Thoracic aorta (tissue), 2 donors: ENCODE results near the gene UROS. TPM values are rescaled to one million over a fixed set of nuclear protein-coding genes. Genes with fewer than 3 reads are reported as not detected.

ENCODE experiments used
- ATAC-seq: fragments of 150-250 bp; one replicate; pipeline ENCODE4 v1.8.0; 2017; ENCODE audit warnings: low read depth; ENCODE audit not compliant: insufficient number of reproducible peaks, low FRiP score
- DNase-seq: peaks from one replicate; pipeline ENCODE4 v3.0.0-alpha.2; 2020; ENCODE audit warnings: low spot score
- H3K27ac ChIP-seq, 2 donors: fragments of 200-600 bp; sonication (generic); 1 replicate in 1 of 2; 2 replicates in 1 of 2; pipeline ENCODE4 v1.5.1; 2016; ENCODE audit warnings: mild to moderate bottlenecking in 2 of 2, moderate library complexity in 2 of 2
- H3K27me3 ChIP-seq: fragments of 200-600 bp; sonication (generic); replicated peaks from 2 replicates; pipeline ENCODE4 v1.6.0; 2016; ENCODE audit warnings: mild to moderate bottlenecking; ENCODE audit not compliant: insufficient read depth
- H3K36me3 ChIP-seq: fragments of 200-600 bp; sonication (generic); one replicate; pipeline ENCODE4 v1.5.1; 2016
- H3K4me1 ChIP-seq, 2 donors: fragments of 200-600 bp; sonication (generic); 1 replicate in 1 of 2; 2 replicates in 1 of 2; pipeline versions ENCODE4 v1.5.1 to v1.6.0; 2016; ENCODE audit warnings: low read depth in 2 of 2, mild to moderate bottlenecking in 1 of 2; ENCODE audit not compliant: control insufficient read depth in 1 of 2
- H3K4me3 ChIP-seq: fragments of 200-600 bp; sonication (generic); 2 replicates; pipeline ENCODE4 v1.5.1; 2016; ENCODE audit warnings: mild to moderate bottlenecking
- H3K9me3 ChIP-seq: fragments of 200-600 bp; sonication (generic); 2 replicates; pipeline ENCODE4 v1.5.1; 2016
- total RNA-seq, 2 donors: library from RNA; depleted of rRNA; stranded (reverse); fragments of >200 nt; gene quantifications; one replicate each; pipeline versions ENCODE4 v1.1.0 to v1.2.3, GENCODE V29; 2016
- TF ChIP-seq, protein P1 (sequence below): fragments of 200-600 bp; sonication (generic); IDR thresholded peaks from one replicate; pipeline ENCODE4 v1.5.1; 2019; ENCODE audit warnings: antibody characterized with exemption

Gene UROS
- total RNA-seq, 2 donors from 2014 or later: 25.5 to 34.3 TPM

DNA sequence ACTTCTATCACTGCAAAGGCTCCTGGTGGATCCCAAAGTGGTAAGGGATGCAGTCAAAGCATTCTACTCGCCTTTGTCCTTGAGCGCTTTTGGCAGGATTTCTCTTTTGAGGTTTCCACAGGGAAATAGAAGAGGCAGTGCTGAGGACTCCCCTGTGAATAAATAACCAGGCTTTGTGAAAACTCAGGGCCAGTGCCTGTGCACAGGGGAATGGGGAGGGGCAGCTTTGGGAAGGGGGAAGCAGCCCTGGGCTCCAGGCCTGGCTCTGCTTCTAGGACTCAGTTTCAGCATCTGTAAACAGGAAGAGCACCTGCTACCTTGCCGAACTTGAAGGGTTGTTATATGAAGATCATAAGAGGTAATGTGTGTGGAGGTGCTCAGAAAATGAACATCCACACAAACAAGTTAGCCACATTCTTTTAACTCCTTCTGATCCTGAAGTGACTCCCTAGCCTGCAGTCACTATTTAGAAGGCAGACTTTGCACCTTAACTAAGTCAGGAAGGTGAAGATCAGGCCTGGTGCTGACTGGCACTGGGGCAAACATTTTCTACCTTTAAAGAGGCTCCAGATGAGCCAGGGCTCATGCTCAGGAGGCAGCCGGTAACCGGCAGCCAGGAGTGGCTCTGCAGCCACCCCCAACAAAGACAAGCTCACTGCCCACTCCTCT is 24.9 kb downstream of the UROS start:
- no peak overlapping the region for H3K27ac ChIP-seq
- no peak for ATAC-seq
- TF ChIP-seq, protein P1, sequence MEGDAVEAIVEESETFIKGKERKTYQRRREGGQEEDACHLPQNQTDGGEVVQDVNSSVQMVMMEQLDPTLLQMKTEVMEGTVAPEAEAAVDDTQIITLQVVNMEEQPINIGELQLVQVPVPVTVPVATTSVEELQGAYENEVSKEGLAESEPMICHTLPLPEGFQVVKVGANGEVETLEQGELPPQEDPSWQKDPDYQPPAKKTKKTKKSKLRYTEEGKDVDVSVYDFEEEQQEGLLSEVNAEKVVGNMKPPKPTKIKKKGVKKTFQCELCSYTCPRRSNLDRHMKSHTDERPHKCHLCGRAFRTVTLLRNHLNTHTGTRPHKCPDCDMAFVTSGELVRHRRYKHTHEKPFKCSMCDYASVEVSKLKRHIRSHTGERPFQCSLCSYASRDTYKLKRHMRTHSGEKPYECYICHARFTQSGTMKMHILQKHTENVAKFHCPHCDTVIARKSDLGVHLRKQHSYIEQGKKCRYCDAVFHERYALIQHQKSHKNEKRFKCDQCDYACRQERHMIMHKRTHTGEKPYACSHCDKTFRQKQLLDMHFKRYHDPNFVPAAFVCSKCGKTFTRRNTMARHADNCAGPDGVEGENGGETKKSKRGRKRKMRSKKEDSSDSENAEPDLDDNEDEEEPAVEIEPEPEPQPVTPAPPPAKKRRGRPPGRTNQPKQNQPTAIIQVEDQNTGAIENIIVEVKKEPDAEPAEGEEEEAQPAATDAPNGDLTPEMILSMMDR: no peak
- peaks cover 37% of the 10 kb centered on the region for H3K36me3 ChIP-seq
- no peaks in the 10 kb centered on the region for H3K27me3 ChIP-seq
- H3K4me1 ChIP-seq: no peaks in the 10 kb centered on the region
- H3K9me3 ChIP-seq: no peaks in the 10 kb centered on the region
- DNase-seq: no peak
- no peak overlapping the region for H3K4me3 ChIP-seq

GRCh38 chr10:125797424-125797823 is 25.6 kb downstream of the UROS start:
- ATAC-seq: no peak
- no peaks in the 10 kb centered on the region for H3K9me3 ChIP-seq
- no peak overlapping the region for H3K4me3 ChIP-seq
- H3K4me1 ChIP-seq: no peaks in the 10 kb centered on the region
- no peaks in the 10 kb centered on the region for H3K27me3 ChIP-seq
- H3K27ac ChIP-seq: no peak overlapping the region
- TF ChIP-seq, protein P1: no peak
- no peak for DNase-seq
- peaks cover 43% of the 10 kb centered on the region for H3K36me3 ChIP-seq

GRCh38 chr10:125795637-125796190 is 27.3 kb downstream of the UROS start:
- TF ChIP-seq, protein P1: no peak
- Histone ChIP-seq H3K4me3 (no peak overlapping the region), H3K4me1 (no peaks in the 10 kb centered on the region), H3K27me3 (no peaks in the 10 kb centered on the region), H3K27ac (no peak overlapping the region), H3K36me3 (peaks cover 42% of the 10 kb centered on the region), H3K9me3 (no peaks in the 10 kb centered on the region)
- ATAC-seq (no peak), DNase-seq (no peak)

GRCh38 chr10:125795128-125795527 is 27.9 kb downstream of the UROS start:
- Histone ChIP-seq H3K4me1 (no peaks in the 10 kb centered on the region), H3K36me3 (peaks cover 42% of the 10 kb centered on the region), H3K27ac (no peak overlapping the region), H3K4me3 (no peak overlapping the region), H3K27me3 (no peaks in the 10 kb centered on the region), H3K9me3 (no peaks in the 10 kb centered on the region)
- no peak for DNase-seq
- no peak for ATAC-seq
- TF ChIP-seq, protein P1: no peak

- no peak overlapping the region for H3K4me3 ChIP-seq
- H3K27me3 ChIP-seq: no peaks in the 10 kb centered on the region
- H3K36me3 ChIP-seq: peaks cover 30% of the 10 kb centered on the region
- ATAC-seq (no peak), DNase-seq (no peak)
- no peaks in the 10 kb centered on the region for H3K9me3 ChIP-seq
- no peak overlapping the region for H3K27ac ChIP-seq
- H3K4me1 ChIP-seq: no peaks in the 10 kb centered on the region
- TF ChIP-seq, protein P1: no peak
These were observed 30.4 kb downstream of the UROS start for GRCh38 chr10:125792342-125793300.
